K562 (cell line): Measurements from ENCODE around the gene SULT1A3. TPM values are rescaled to one million over a fixed set of nuclear protein-coding genes. Genes with fewer than 3 reads are reported as not detected.

ENCODE experiments used
- ASH1L ChIP-seq: fragments of 450-650 bp; IDR thresholded peaks from 2 replicates; pipeline ENCODE4 v1.6.1; 2018; ENCODE audit warnings: borderline replicate concordance, mild to moderate bottlenecking, low read depth; ENCODE audit not compliant: partially characterized antibody
- BRD4 ChIP-seq: fragments of 200-600 bp; sonication (generic); IDR thresholded peaks from 2 replicates; pipeline ENCODE4 v1.6.1; 2017; ENCODE audit warnings: inconsistent platforms
- COPS2 ChIP-seq: fragments of 450-650 bp; conservative IDR thresholded peaks from 2 replicates; pipeline ENCODE4 v1.6.1; 2016; ENCODE audit warnings: mild to moderate bottlenecking, moderate library complexity
- CTBP1 ChIP-seq: fragments of 450-650 bp; IDR thresholded peaks from 2 replicates; pipeline ENCODE4 v1.6.1; 2016; ENCODE audit warnings: borderline replicate concordance
- DLX4 ChIP-seq: fragments of 250-450 bp; sonication (Bioruptor Pico); IDR thresholded peaks from 2 replicates; pipeline ENCODE4 v1.6.1; 2021; ENCODE audit warnings: mild to moderate bottlenecking
- EP300 ChIP-seq: IDR thresholded peaks from 2 replicates; pipeline ENCODE4 v1.6.1; 2012; ENCODE audit warnings: low read length, improper control_type of control experiment
- FOXP1 ChIP-seq: sonication (generic); formaldehyde crosslinking; IDR thresholded peaks from 2 replicates; pipeline ENCODE4 v1.8.0; 2022; ENCODE audit warnings: mild to moderate bottlenecking, missing genetic modification reagents
- GABPA ChIP-seq: fragments of 200-800 bp; sonication (Bioruptor generic); conservative IDR thresholded peaks from 2 replicates; pipeline ENCODE4 v1.6.1; 2016; ENCODE audit warnings: low read depth, missing genetic modification characterization, missing compliant biosample characterization
- MAFF ChIP-seq: IDR thresholded peaks from 2 replicates; pipeline ENCODE4 v1.6.1; 2012; ENCODE audit warnings: low read length, improper control_type of control experiment
- MAFG ChIP-seq: fragments of 450-650 bp; conservative IDR thresholded peaks from 2 replicates; pipeline ENCODE4 v1.6.1; 2016; ENCODE audit warnings: missing genetic modification characterization, missing compliant biosample characterization
- MED1 ChIP-seq: sonication (generic); formaldehyde crosslinking; IDR thresholded peaks from 2 replicates; pipeline ENCODE4 v1.8.1; 2023; ENCODE audit warnings: missing genetic modification reagents, borderline replicate concordance
- MEF2A ChIP-seq: IDR thresholded peaks from 2 replicates; pipeline ENCODE4 v1.6.1; 2011; ENCODE audit warnings: low read depth, mild to moderate bottlenecking, low read length, moderate library complexity; ENCODE audit not compliant: control insufficient read depth
- MTF1 ChIP-seq: fragments of 250-450 bp; sonication (Bioruptor Pico); IDR thresholded peaks from 2 replicates; pipeline ENCODE4 v1.9.0; 2021; ENCODE audit warnings: moderate library complexity, mild to moderate bottlenecking, inconsistent platforms, borderline replicate concordance
- POLR3G ChIP-seq: IDR thresholded peaks from 2 replicates; pipeline ENCODE4 v1.6.1; 2011; ENCODE audit not compliant: insufficient read length, insufficient replicate concordance; ENCODE audit errors: extremely low read depth
- RAD21 ChIP-seq, 2 experiments: fragments of 250-450 bp in 1 of 2; fragments of 450-650 bp in 1 of 2; sonication (Bioruptor Pico) in 1 of 2; formaldehyde crosslinking in 1 of 2; IDR thresholded peaks in 1 of 2; conservative IDR thresholded peaks in 1 of 2; 2 replicates each; pipeline versions ENCODE4 v1.4.0 to v1.8.0; 2020 to 2022; ENCODE audit warnings: mild to moderate bottlenecking in 2 of 2, moderate library complexity in 1 of 2
- SIN3A ChIP-seq, 2 experiments: fragments of 150-350 bp in 1 of 2; IDR thresholded peaks; 2 replicates each; pipeline ENCODE4 v1.6.1; 2011 to 2016; ENCODE audit warnings: borderline replicate concordance in 2 of 2, low read depth in 2 of 2, low read length in 2 of 2, mild to moderate bottlenecking in 2 of 2, moderate library complexity in 2 of 2; ENCODE audit not compliant: control insufficient read depth in 1 of 2
- TBP ChIP-seq: optimal IDR thresholded peaks from 2 replicates; pipeline ENCODE3; 2011; ENCODE audit warnings: low read depth, low read length, improper control_type of control experiment
- TCF7 ChIP-seq: sonication (generic); IDR thresholded peaks from 2 replicates; pipeline ENCODE4 v1.6.1; 2016; ENCODE audit warnings: antibody characterized with exemption, borderline replicate concordance
- TFAP4 ChIP-seq: sonication (generic); formaldehyde crosslinking; IDR thresholded peaks from 2 replicates; pipeline ENCODE4 v1.8.0; 2022; ENCODE audit warnings: missing genetic modification reagents, mild to moderate bottlenecking, moderate library complexity, borderline replicate concordance
- TRIM28 ChIP-seq: fragments of 450-650 bp; IDR thresholded peaks from 2 replicates; pipeline ENCODE4 v1.6.1; 2017
- ZNF224 ChIP-seq: sonication (generic); formaldehyde crosslinking; IDR thresholded peaks from 2 replicates; pipeline ENCODE4 v1.8.0; 2022; ENCODE audit warnings: mild to moderate bottlenecking, missing genetic modification reagents
- ZNF324 ChIP-seq: fragments of 250-450 bp; sonication (Bioruptor Pico); IDR thresholded peaks from 2 replicates; pipeline ENCODE4 v1.4.0; 2020; ENCODE audit warnings: mild to moderate bottlenecking
- ZNF436 ChIP-seq: fragments of 250-450, 450-650 bp; sonication (Bioruptor Pico); formaldehyde crosslinking; IDR thresholded peaks from 2 replicates; pipeline ENCODE4 v1.7.0; 2020; ENCODE audit warnings: mild to moderate bottlenecking
- ZNF76 ChIP-seq: fragments of 250-450 bp; sonication (Bioruptor Pico); IDR thresholded peaks from 2 replicates; pipeline ENCODE4 v1.4.0; 2020; ENCODE audit warnings: mild to moderate bottlenecking, moderate library complexity, borderline replicate concordance
- polyA plus RNA-seq, 8 experiments: library from polyadenylated mRNA; depleted of rRNA in 4 of 8; stranded (reverse) in 5 of 8; unstranded in 3 of 8; fragments of >200 nt; fragmentation: Nextera tagmentation in 2 of 8; fragmentation: Illumina TruSeq in 1 of 8; extraction: Ambion mirVana in 2 of 8; extraction: Trizol in 1 of 8; gene quantifications; 2 replicates each; pipeline versions ENCODE4 v1.2.1 to v1.2.3, GENCODE V29; 2011 to 2014; ENCODE audit warnings: inconsistent platforms in 1 of 8, missing spikeins in 1 of 8
- total RNA-seq, 7 experiments: library from RNA; depleted of rRNA in 6 of 7; stranded (reverse); fragments of >200 nt in 6 of 7; fragmentation: Illumina TruSeq in 2 of 7; extraction: Trizol in 2 of 7; gene quantifications; 2 replicates each; pipeline versions ENCODE4 v1.2.1 to v1.2.3, GENCODE V29; 2011 to 2021; ENCODE audit warnings: low replicate concordance in 1 of 7
- TF ChIP-seq, protein P1 (sequence below): sonication (generic); formaldehyde crosslinking; IDR thresholded peaks from 2 replicates; pipeline ENCODE4 v1.9.0; 2022; ENCODE audit warnings: mild to moderate bottlenecking, missing genetic modification reagents
- TF ChIP-seq, protein P2 (sequence below): sonication (generic); formaldehyde crosslinking; IDR thresholded peaks from 2 replicates; pipeline ENCODE4 v1.8.0; 2022; ENCODE audit warnings: mild to moderate bottlenecking, missing genetic modification reagents

The SULT1A3 gene
- total and polyA plus RNA-seq, 9 of the 15 experiments (the other 6 are each of a cell fraction or from before 2014, with no cell fraction given): 2.4 to 18.0 (median 7.3) TPM

- TF ChIP-seq, protein P1, sequence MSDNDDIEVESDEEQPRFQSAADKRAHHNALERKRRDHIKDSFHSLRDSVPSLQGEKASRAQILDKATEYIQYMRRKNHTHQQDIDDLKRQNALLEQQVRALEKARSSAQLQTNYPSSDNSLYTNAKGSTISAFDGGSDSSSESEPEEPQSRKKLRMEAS (CRISPR knock-in tag): peak; percentile 72
- TF ChIP-seq MAFF (no peak), TRIM28 (peak; percentile 50; the same call in 1 of the 2 replicates), DLX4 (CRISPR knock-in tag) (no peak), ZNF224 (CRISPR knock-in tag) (no peak), TCF7 (no peak), FOXP1 (CRISPR knock-in tag) (0 out of 2 replicates have a peak, but pooled peaks have one; percentile 44), TBP (no peak), ZNF76 (no peak), TFAP4 (peak; percentile 83), MAFG (no peak), SIN3A (IDR thresholded peaks at IDR 0.05; ENCODE audit: borderline replicate concordance in 2 of 2, control insufficient read depth in 1 of 2, low read depth in 2 of 2, low read length in 2 of 2) (no peak), ZNF436 (CRISPR knock-in tag) (no peak), MED1 (no peak), MEF2A (no peak), RAD21 (CRISPR knock-in tag; conservative IDR thresholded peaks at IDR 0.05 in 1 of 2, IDR thresholded peaks at IDR 0.05 in 1 of 2) (peak; percentile 26 to 72), BRD4 (no peak), CTBP1 (peak; percentile 97), ASH1L (no peak), POLR3G (no peak), COPS2 (no peak), ZNF324 (no peak), GABPA (tag) (no peak), EP300 (no peak), MTF1 (CRISPR knock-in tag) (no peak)
- TF ChIP-seq, protein P2, sequence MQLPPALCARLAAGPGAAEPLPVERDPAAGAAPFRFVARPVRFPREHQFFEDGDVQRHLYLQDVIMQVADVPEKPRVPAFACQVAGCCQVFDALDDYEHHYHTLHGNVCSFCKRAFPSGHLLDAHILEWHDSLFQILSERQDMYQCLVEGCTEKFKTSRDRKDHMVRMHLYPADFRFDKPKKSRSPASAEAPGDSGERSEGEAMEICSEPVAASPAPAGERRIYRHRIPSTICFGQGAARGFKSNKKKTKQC (CRISPR knock-in tag): peak; percentile 84
Measured at GRCh38 chr16:30186782-30187555, 12.1 kb upstream of the SULT1A3 start (continued).
